ENCODE measurements around the gene CCDC6.
"Not testable (repeated sequence)": the region's sequence is repeated elsewhere in the genome, so short reads cannot be mapped to it uniquely, and the experiment has no call there.

The CCDC6 gene

DNA sequence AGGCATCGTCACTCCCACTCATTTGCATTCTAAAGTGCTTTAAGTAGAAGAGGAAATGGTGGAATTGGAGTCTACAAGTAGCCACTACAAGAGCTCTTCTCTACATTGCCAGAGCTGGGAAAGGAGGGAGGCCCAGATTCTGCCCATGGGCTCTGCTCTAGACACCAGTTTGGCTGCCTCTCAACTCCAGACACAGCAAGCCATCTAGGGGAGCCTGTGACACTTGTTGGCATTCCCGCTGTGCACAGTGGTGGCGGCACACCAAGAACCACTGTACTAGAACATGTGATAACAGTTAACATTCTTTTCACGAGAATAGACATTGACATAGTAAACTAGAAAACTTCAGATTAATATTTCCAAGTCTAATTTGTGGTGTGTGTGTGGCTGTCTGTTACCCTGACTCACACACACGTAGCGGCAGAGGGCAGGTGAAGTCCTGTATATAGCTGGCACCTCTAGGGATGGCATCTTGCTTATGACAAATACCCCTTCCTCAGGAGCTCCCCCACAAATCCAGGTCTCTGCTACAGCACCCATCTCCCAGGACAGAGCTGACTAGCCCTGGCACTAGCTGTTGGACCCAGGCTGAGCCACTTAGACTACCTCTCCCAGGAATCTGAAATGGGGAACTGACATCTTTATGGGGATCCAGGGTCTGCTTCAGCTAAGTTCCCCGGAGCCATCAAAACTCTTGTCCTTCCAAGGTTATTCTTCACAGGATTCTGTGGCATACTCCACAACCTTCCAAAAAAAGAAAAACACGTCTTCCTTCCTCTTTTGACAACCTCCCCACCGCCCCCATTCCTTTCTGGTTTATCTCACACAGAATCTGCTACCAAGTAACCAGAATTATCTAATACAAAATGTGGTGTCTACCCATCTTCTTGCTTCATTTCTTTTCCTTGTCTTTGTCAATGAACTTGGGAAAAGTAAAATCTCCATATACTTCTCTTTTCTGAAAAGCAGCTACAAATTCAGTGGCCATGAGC is 98.4 kb downstream of the CCDC6 start:
- no peak for DNase-seq

DNA sequence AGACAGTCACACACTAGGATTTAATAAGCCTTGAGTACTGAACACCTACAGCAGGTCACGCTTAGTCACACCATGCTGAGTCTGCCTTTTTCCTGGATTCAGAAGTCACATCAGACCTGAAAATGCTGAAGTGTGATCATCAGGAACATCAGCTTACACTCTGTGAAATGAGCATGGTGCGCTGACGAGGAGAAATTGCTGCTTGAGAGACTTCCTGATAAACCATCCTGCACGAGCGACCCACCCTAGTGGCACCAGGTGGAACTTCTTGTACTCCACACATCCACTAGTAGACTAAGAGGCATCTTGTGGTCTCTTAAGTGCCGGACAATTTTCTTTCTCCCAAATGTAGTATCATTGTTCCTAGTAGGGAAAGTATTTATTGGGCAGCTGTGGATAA is 101.3 kb downstream of the CCDC6 start:
- no peak for DNase-seq

GRCh38 chr10:59804220-59804619 is 102.1 kb downstream of the CCDC6 start:
- no peak for DNase-seq

DNA sequence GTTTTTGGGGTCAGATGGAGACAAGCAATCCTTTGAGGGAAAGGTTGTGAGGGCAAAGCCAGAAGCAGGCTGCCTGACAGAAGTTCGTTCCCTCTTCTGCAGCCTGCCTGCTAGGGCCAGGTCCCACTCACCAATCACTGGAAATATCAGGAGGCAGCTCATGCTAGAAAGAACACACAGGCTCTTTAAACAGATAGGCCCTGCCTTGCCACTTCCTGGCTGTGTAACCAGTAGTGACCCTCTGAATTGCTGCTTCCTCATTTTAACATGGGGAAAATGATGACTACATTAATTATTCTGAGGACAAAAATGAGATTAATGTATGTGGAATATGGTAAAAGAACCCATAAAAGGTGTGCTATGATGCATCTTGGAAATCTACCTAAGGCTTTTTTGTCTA is 102.6 kb downstream of the CCDC6 start:
- no peak for DNase-seq

GRCh38 chr10:59801171-59801570 is 105.2 kb downstream of the CCDC6 start:
- no peak for DNase-seq

- no peak for DNase-seq
These were observed 106.9 kb downstream of the CCDC6 start for GRCh38 chr10:59799421-59799820.

DNA sequence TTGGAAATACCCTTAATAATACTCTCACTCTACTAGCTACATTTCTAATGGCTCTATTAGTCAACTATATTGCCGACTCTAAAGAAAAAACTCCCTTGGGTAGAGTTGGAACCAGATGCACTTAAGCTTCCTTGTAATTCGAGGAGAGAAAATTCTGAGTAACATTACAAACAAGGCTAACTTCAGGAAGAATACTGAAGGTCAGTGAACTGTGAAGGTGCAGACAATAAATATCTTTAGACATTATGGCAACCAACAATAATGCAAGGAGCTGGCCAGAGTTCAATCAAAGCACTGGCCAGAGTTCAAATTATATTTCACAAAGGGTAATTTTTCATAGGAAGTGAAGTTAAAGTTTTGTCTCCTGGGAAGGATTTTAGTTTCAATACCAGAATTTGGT is 112.4 kb downstream of the CCDC6 start:
- DNase-seq: no peak

GRCh38 chr10:59792812-59793211 is 113.5 kb downstream of the CCDC6 start:
- no peak for DNase-seq

GRCh38 chr10:59791601-59792000 is 114.8 kb downstream of the CCDC6 start:
- DNase-seq: no peak

GRCh38 chr10:59790080-59790479 is 116.3 kb downstream of the CCDC6 start:
- not testable (repeated sequence) for DNase-seq

DNA sequence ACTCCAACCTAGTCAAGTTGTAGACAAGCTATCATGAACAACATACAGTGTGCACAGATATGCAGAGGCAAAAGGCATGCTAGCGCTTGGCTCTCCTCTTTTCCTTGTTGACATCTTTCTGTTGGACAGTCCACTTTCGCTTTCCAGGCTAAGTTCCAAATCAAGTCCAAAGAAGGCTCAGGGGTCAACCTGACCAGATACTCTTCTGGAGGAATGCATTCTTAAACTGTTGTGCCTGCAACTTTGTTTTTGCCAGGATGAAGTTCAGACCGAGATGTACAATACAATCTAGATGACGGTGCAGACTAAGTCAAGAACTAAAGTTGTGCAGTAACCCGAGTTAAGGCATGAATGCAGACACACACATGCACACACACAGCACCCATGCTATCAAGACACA is 117.4 kb downstream of the CCDC6 start:
- not testable (repeated sequence) for DNase-seq

DNA sequence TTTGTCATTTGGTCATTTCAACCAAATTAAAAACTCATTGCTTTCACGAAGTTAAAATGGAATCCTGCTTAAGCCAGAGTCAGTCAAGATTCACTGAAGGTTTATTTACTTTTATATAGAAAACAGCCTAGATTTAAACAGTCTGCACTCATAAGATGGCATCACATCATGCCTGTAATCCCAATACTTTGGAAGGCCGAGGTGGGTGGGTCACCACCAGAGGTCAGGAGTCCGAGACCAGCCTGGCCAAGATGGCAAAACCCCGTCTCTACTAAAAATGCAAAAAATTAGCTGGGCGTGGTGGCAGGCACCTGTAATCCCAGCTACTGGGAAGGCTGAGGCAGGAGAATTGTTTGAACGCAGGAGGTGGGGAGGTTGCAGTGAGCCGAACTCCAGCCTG is 119.3 kb downstream of the CCDC6 start:
- DNase-seq: not testable (repeated sequence)

- not testable (repeated sequence) for DNase-seq
These were observed 120.9 kb downstream of the CCDC6 start for GRCh38 chr10:59785476-59785875.

- DNase-seq: no peak
These were observed 124.8 kb downstream of the CCDC6 start for GRCh38 chr10:59781511-59781910.

- no peak for DNase-seq
These were observed 126.4 kb downstream of the CCDC6 start for GRCh38 chr10:59779756-59780533.

DNA sequence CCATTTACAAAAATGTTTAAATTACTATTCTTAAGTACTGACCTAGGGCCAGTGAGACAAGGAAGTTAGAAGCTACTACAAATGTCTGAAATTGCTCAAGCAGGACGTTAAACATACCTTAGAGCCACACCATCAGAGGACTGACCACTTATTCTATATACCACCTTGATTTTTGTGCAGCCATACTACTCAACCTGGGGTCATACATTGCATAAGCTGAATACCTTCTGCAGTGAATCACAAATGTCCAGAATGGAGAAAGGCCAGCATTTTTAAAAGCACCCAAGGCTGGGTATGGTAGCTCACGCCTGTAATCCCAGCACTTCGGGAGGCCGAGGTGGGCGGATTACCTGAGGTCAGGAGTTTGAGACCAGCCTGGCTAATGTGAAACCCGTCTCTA is 131.9 kb downstream of the CCDC6 start:
- DNase-seq: no peak

DNA sequence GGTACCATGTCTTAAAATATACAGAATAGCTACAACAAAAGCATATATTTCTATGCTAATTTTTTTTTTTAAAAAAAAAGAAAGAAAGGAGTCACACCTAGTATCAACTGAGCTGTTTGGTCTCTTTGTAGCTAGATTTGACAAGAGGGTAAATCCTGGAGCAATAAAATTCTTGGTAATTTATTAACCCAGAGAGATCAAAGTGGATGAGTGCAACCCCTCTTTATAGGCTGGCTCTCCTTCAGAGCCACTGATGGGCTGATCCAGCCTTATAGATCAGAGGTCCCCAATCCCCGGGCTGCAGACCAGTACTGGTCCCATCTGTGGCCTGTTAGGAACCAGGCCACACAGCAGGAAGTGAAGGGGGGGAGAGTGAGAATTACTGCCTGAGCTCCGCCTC is 133.3 kb downstream of the CCDC6 start:
- DNase-seq: no peak

DNA sequence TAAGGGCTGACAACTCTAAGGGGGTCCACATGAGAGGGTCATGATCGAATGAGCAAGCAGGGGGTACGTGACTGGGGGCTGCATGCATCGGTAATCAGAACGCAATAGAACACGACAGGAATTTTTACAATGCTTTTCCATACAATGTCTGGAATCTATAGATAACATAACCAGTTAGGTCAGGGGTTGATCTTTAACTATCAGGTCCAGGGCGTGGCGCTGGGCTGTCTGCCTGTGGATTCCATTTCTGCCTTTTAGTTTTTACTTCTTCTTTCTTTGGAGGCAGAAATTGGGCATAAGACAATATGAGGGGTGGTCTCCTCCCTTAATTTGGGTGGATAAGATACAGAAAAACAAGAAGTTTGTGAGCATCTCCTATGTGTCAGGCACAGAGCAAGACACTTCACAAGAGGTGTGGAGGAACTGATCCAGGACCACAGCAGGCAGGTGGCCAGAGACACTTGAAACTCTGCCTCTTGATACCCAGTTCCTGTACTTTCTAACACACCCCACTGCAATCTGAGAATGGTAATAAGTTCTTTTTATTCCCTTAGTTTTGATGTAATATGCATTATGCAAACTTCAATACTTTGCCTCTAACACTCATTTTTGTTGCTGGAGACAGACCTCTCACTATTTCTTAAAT is 135.1 kb downstream of the CCDC6 start:
- no peak for DNase-seq

DNA sequence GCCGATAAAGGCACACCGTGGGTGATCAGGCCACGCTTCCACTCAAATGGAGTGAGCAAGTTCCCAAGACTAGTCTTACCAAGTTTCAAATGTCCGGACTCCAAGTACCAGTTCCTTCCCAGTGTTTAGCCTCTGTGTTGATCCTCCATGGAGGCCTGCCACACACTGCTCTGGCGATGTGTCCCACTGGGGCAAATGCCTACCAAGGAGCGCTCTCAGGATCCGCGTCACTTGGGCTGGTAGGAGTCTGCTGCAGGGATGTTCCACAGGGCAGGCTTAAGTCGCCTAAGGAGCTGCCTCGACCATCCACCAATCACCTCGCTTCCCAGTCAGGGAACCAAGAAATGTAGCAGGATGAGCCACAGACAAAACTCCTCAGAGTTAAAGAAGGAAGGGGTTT is 135.7 kb downstream of the CCDC6 start:
- no peak for DNase-seq

DNA sequence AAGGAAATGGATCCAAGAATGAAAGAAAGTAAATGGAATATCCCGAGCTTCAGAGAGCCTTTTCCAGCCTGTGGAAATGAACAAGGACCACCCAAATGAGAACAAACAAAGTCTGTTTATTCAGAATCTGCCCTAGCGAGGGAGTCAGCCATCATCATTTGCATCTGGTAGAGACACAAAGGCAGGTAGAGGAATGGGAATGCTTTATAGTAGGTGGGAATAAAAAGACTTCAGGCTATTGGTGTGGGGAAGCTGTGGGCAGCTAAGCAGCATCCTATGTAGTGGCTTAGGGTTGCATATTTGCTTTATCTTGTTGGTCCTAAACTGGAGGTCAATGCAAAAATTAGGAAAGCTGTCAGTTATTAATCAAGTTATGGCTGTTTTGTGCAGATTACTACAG is 143.9 kb downstream of the CCDC6 start:
- no peak for DNase-seq

- DNase-seq: no peak
These were observed 148.4 kb downstream of the CCDC6 start for GRCh38 chr10:59757966-59758365.

GRCh38 chr10:59754951-59755350 is 151.4 kb downstream of the CCDC6 start:
- DNase-seq: no peak

- DNase-seq: no peak
These were observed 153.1 kb downstream of the CCDC6 start, which contains the start of gene MRLN for GRCh38 chr10:59753267-59753666. TSS of gene MRLN (minus strand) at chr10:59753455.

Data from activated CD4-positive, CD25-positive, alpha-beta regulatory T cell (primary cell).